OCI-LY7 (cell line): ENCODE data around the gene MTF1.

Experiments used
- CTCF ChIP-seq: fragments of 200-600 bp; sonication (generic); conservative IDR thresholded peaks from 2 replicates; pipeline ENCODE4 v1.5.1; 2014; ENCODE audit warnings: mild to moderate bottlenecking, antibody characterized with exemption, low read length, moderate library complexity, mixed read lengths
- EZH2phosphoT487 ChIP-seq: fragments of 200-600 bp; sonication (generic); IDR thresholded peaks from 2 replicates; pipeline ENCODE4 v1.6.1; 2018; ENCODE audit warnings: low read depth, borderline replicate concordance, mild to moderate bottlenecking, mixed run types, antibody characterized with exemption, low read length, moderate library complexity, mixed read lengths

DNA sequence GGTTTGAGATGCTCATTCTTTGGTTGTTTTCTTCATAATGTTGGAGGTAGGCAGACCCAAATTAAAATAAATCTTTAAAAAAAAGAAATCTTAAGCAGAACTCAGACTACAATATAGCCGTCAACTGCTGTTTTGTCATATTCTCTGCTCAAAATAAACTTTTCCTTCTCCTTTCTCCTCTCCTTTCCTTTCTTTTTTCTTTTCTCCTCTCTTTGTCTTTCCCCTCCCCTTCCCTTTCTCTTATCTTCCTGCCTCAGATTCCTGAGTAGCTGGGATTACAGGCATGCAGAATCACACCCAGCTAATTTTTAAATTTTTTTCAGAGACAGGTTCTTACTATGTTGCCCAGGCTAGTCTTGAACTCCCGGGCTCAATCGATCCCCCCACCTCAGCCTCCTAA, 24.8 kb upstream of the MTF1 start:
- TF ChIP-seq CTCF (no peak), EZH2phosphoT487 (no peak)
